ENCODE data around the gene MCM6. TPM values are rescaled to one million over a fixed set of nuclear protein-coding genes. Genes with fewer than 3 reads are reported as not detected.

The MCM6 gene
- total RNA-seq, 4 donors from 2014 or later: 5.9 to 9.5 (median 7.1) TPM

- 90 to 93% methylated on average over 3 of the region's 3 CpGs for WGBS, 2 donors
- H3K9me3 ChIP-seq: no peaks in the 10 kb centered on the region
- DNase-seq: no peak
- H3K36me3 ChIP-seq: peaks cover 0 to 4% of the 10 kb centered on the region in 2 donors
- H3K4me1 ChIP-seq: peaks cover 0 to 8% of the 10 kb centered on the region in 2 donors
- intact Hi-C loops (cut with DNase I): no loop called here
- H3K27me3 ChIP-seq: no peaks in the 10 kb centered on the region
- H3K4me3 ChIP-seq (replicated peaks in 1 of 3): no peak overlapping the region
- no peak for TF ChIP-seq POLR2A (IDR thresholded peaks at IDR 0.05)
- TF ChIP-seq CTCF (IDR thresholded peaks at IDR 0.05): no peak
- no peak overlapping the region for H3K27ac ChIP-seq
Observed at GRCh38 chr2:135843671-135844070, 32.6 kb downstream of the MCM6 start.

GRCh38 chr2:135840601-135841000 lies 35.6 kb downstream of the MCM6 start:
- intact Hi-C loops (cut with DNase I): no loop called here
- no peaks in the 10 kb centered on the region for H3K36me3 ChIP-seq
- no peaks in the 10 kb centered on the region for H3K27me3 ChIP-seq
- peaks cover 0 to 4% of the 10 kb centered on the region in 2 donors for H3K4me1 ChIP-seq
- TF ChIP-seq CTCF (IDR thresholded peaks at IDR 0.05): no peak
- TF ChIP-seq POLR2A (IDR thresholded peaks at IDR 0.05): no peak
- no peaks in the 10 kb centered on the region for H3K9me3 ChIP-seq
- H3K4me3 ChIP-seq (replicated peaks in 1 of 3): no peak overlapping the region
- H3K27ac ChIP-seq: no peak overlapping the region
- 64 to 66% methylated on average over 2 of the region's 2 CpGs for WGBS, 2 donors
- no peak for DNase-seq

GRCh38 chr2:135839713-135840112 lies 36.5 kb downstream of the MCM6 start:
- H3K27ac ChIP-seq: peak overlapping the region in 1 of 3 donors; percentile 18
- H3K36me3 ChIP-seq: no peaks in the 10 kb centered on the region
- H3K9me3 ChIP-seq: no peaks in the 10 kb centered on the region
- no peaks in the 10 kb centered on the region for H3K27me3 ChIP-seq
- H3K4me1 ChIP-seq: peaks cover 0 to 4% of the 10 kb centered on the region in 2 donors
- DNase-seq: no peak
- no peak overlapping the region for H3K4me3 ChIP-seq (replicated peaks in 1 of 3)
- intact Hi-C loops (cut with DNase I): no loop called here
- no peak for TF ChIP-seq POLR2A (IDR thresholded peaks at IDR 0.05)
- no peak for TF ChIP-seq CTCF (IDR thresholded peaks at IDR 0.05)
- 54 to 56% methylated on average over 2 of the region's 2 CpGs for WGBS, 2 donors

GRCh38 chr2:135838502-135838901 lies 37.7 kb downstream of the MCM6 start:
- H3K27me3 ChIP-seq: no peaks in the 10 kb centered on the region
- H3K9me3 ChIP-seq: no peaks in the 10 kb centered on the region
- H3K4me3 ChIP-seq (replicated peaks in 1 of 3): no peak overlapping the region
- no peaks in the 10 kb centered on the region for H3K36me3 ChIP-seq
- DNase-seq: no peak
- H3K27ac ChIP-seq: no peak overlapping the region
- TF ChIP-seq POLR2A (IDR thresholded peaks at IDR 0.05) (no peak), CTCF (IDR thresholded peaks at IDR 0.05) (no peak)
- 92 to 93% methylated on average over 3 of the region's 3 CpGs for WGBS, 2 donors
- intact Hi-C loops (cut with DNase I): no loop called here
- peaks cover 0 to 4% of the 10 kb centered on the region in 2 donors for H3K4me1 ChIP-seq

- DNase-seq: no peak
- intact Hi-C loops (cut with DNase I): no loop called here
- H3K9me3 ChIP-seq: no peaks in the 10 kb centered on the region
- no peak within 1 kb of the TSS for H3K27ac ChIP-seq
- H3K4me1 ChIP-seq: peaks cover 0 to 4% of the 10 kb centered on the region in 2 donors
- H3K36me3 ChIP-seq: no peaks in the 10 kb centered on the region
- TF ChIP-seq CTCF (IDR thresholded peaks at IDR 0.05): no peak
- TF ChIP-seq POLR2A (IDR thresholded peaks at IDR 0.05): no peak
- no peak within 1 kb of the TSS for H3K4me3 ChIP-seq (replicated peaks in 1 of 3)
- H3K27me3 ChIP-seq: no peaks in the 10 kb centered on the region
- WGBS, 2 donors: 94 to 95% methylated on average over 12 of the region's 12 CpGs
Observed at GRCh38 chr2:135836596-135837270, 39.5 kb downstream of the MCM6 start, which contains the start of gene LCT. TSS of gene LCT (minus strand) at chr2:135837184. CDS start at chr2:135837169, 15 bp downstream.

All from thyroid gland (tissue), 4 donors.